Thoracic aorta (tissue), 2 donors: ENCODE results near the gene PCBD1. TPM values are rescaled to one million over a fixed set of nuclear protein-coding genes. Genes with fewer than 3 reads are reported as not detected.
"Not testable (repeated sequence)": the region's sequence is repeated elsewhere in the genome, so short reads cannot be mapped to it uniquely, and the experiment has no call there.

ENCODE experiments used
- ATAC-seq: fragments of 150-250 bp; one replicate; pipeline ENCODE4 v1.8.0; 2017; ENCODE audit warnings: low read depth; ENCODE audit not compliant: insufficient number of reproducible peaks, low FRiP score
- DNase-seq: peaks from one replicate; pipeline ENCODE4 v3.0.0-alpha.2; 2020; ENCODE audit warnings: low spot score
- H3K27ac ChIP-seq, 2 donors: fragments of 200-600 bp; sonication (generic); 1 replicate in 1 of 2; 2 replicates in 1 of 2; pipeline ENCODE4 v1.5.1; 2016; ENCODE audit warnings: mild to moderate bottlenecking in 2 of 2, moderate library complexity in 2 of 2
- H3K27me3 ChIP-seq: fragments of 200-600 bp; sonication (generic); replicated peaks from 2 replicates; pipeline ENCODE4 v1.6.0; 2016; ENCODE audit warnings: mild to moderate bottlenecking; ENCODE audit not compliant: insufficient read depth
- H3K36me3 ChIP-seq: fragments of 200-600 bp; sonication (generic); one replicate; pipeline ENCODE4 v1.5.1; 2016
- H3K4me1 ChIP-seq, 2 donors: fragments of 200-600 bp; sonication (generic); 1 replicate in 1 of 2; 2 replicates in 1 of 2; pipeline versions ENCODE4 v1.5.1 to v1.6.0; 2016; ENCODE audit warnings: low read depth in 2 of 2, mild to moderate bottlenecking in 1 of 2; ENCODE audit not compliant: control insufficient read depth in 1 of 2
- H3K4me3 ChIP-seq: fragments of 200-600 bp; sonication (generic); 2 replicates; pipeline ENCODE4 v1.5.1; 2016; ENCODE audit warnings: mild to moderate bottlenecking
- H3K9me3 ChIP-seq: fragments of 200-600 bp; sonication (generic); 2 replicates; pipeline ENCODE4 v1.5.1; 2016
- CTCF ChIP-seq: fragments of 200-600 bp; sonication (generic); IDR thresholded peaks from one replicate; pipeline ENCODE4 v1.5.1; 2019; ENCODE audit warnings: antibody characterized with exemption
- total RNA-seq, 2 donors: library from RNA; depleted of rRNA; stranded (reverse); fragments of >200 nt; gene quantifications; one replicate each; pipeline versions ENCODE4 v1.1.0 to v1.2.3, GENCODE V29; 2016

The PCBD1 gene
- total RNA-seq, 2 donors from 2014 or later, result 12.8 to 36.0 TPM

DNA sequence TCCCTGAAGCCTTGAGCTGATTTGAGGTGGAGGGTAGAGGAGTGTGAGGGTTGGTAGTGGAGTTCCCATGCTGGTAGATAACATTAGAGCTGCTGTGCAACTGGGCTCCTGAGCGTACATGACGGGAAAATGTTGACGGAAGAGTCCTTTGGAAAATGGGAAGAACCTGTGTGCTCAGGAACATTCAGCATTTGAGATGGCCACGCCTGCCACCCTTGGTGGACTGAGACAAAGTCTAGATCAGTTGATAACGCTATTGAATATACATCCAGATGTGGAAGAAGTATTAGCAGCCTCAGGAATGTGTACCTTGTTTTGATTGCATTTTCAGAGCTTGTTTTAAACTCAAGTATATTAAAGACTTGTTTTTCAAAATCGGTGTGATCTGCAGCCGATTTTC is 16.1 kb downstream of the PCBD1 start:
- Histone ChIP-seq H3K27ac (no peak overlapping the region), H3K4me1 (no peaks in the 10 kb centered on the region), H3K9me3 (no peaks in the 10 kb centered on the region), H3K4me3 (no peak overlapping the region), H3K36me3 (peaks cover 44% of the 10 kb centered on the region), H3K27me3 (no peaks in the 10 kb centered on the region)
- ATAC-seq (no peak), DNase-seq (no peak)
- TF ChIP-seq CTCF, result no peak

GRCh38 chr10:70866424-70866823 is 21.9 kb downstream of the PCBD1 start:
- H3K27ac ChIP-seq, result no peak overlapping the region

GRCh38 chr10:70864935-70865334 is 23.4 kb downstream of the PCBD1 start:
- Histone ChIP-seq H3K27me3 (no peaks in the 10 kb centered on the region), H3K36me3 (peaks cover 15% of the 10 kb centered on the region), H3K9me3 (no peaks in the 10 kb centered on the region), H3K4me1 (no peaks in the 10 kb centered on the region), H3K4me3 (no peak overlapping the region), H3K27ac (no peak overlapping the region)
- DNase-seq (no peak), ATAC-seq (no peak)
- TF ChIP-seq CTCF, result no peak

More at GRCh38 chr10:70866424-70866823, 21.9 kb downstream of the PCBD1 start:
- no peak for TF ChIP-seq CTCF
- Histone ChIP-seq H3K9me3 (no peaks in the 10 kb centered on the region), H3K27me3 (no peaks in the 10 kb centered on the region), H3K36me3 (peaks cover 20% of the 10 kb centered on the region), H3K4me3 (no peak overlapping the region), H3K4me1 (no peaks in the 10 kb centered on the region)
- DNase-seq (no peak), ATAC-seq (no peak)

- H3K36me3 ChIP-seq, result peaks cover 20% of the 10 kb centered on the region
- H3K9me3 ChIP-seq, result no peaks in the 10 kb centered on the region
- H3K27ac ChIP-seq, result no peak overlapping the region
- no peaks in the 10 kb centered on the region for H3K27me3 ChIP-seq
- no peak overlapping the region for H3K4me3 ChIP-seq
- H3K4me1 ChIP-seq, result no peaks in the 10 kb centered on the region
- ATAC-seq (no peak), DNase-seq (no peak)
- no peak for TF ChIP-seq CTCF
These were observed 24.8 kb downstream of the PCBD1 start for GRCh38 chr10:70863470-70864160.

DNA sequence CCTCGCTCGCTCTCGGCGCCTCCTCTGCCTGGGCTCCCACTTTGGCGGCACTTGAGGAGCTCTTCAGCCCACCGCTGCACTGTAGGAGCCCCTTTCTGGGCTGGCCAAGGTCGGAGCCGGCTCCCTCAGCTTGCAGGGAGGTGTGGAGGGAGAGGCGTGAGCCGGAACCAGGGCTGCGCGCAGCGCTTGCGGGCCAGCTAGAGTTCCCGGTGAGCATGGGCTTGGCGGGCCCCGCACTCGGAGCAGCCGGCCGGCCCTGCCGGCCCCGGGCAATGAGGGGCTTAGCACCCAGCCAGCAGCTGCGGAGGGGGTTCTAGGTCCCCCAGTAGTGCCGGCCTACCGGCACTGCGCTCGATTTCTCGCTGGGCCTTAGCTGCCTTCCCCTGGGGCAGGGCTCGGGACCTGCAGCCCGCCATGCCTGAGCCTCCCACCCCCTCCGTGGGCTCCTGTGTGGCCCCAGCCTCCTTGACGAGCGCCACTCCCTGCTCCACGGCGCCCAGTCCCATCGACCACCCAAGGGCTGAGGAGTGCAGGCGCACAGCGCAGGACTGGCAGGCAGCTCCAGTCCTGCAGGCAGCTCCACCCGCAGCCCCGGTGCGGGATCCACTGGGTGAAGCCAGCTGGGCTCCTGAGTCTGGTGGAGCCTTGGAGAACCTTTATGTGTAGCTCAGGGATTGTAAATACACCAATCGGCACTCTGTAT is 26.7 kb downstream of the PCBD1 start:
- not testable (repeated sequence) for DNase-seq, ATAC-seq, H3K9me3 ChIP-seq, H3K4me3 ChIP-seq, H3K27me3 ChIP-seq, H3K27ac ChIP-seq, H3K4me1 ChIP-seq
- H3K36me3 ChIP-seq, result peaks cover 32% of the 10 kb centered on the region
